CD4-positive, alpha-beta T cell treated with Interleukin-10 for 1 hour (primary cell): Measurements from ENCODE around the gene ELP4.
"Not testable (repeated sequence)": the region's sequence is repeated elsewhere in the genome, so short reads cannot be mapped to it uniquely, and the experiment has no call there.

Source experiments
- DNase-seq: peaks from one replicate; pipeline ENCODE4 v3.0.0-alpha.2; 2020

ELP4 gene

GRCh38 chr11:31649129-31649966 is 139.8 kb downstream of the ELP4 start:
- no peak for DNase-seq

GRCh38 chr11:31651208-31651607 is 141.6 kb downstream of the ELP4 start:
- no peak for DNase-seq

- no peak for DNase-seq
Observed at GRCh38 chr11:31651822-31652221, 142.3 kb downstream of the ELP4 start.

- no peak for DNase-seq
Observed at GRCh38 chr11:31652528-31652927, 143.0 kb downstream of the ELP4 start.

- DNase-seq: no peak
Observed at GRCh38 chr11:31655483-31655882, 145.9 kb downstream of the ELP4 start.

- DNase-seq: no peak
Observed at GRCh38 chr11:31656051-31656450, 146.5 kb downstream of the ELP4 start.

- DNase-seq: no peak
Observed at GRCh38 chr11:31657091-31657490, 147.5 kb downstream of the ELP4 start.

- DNase-seq: no peak
Observed at GRCh38 chr11:31664129-31664528, 154.6 kb downstream of the ELP4 start.

GRCh38 chr11:31664954-31665353 is 155.4 kb downstream of the ELP4 start:
- no peak for DNase-seq

- DNase-seq: no peak
Observed at GRCh38 chr11:31671681-31672080, 162.1 kb downstream of the ELP4 start.

GRCh38 chr11:31673108-31673507 is 163.5 kb downstream of the ELP4 start:
- DNase-seq: not testable (repeated sequence)

GRCh38 chr11:31676280-31676982 is 166.9 kb downstream of the ELP4 start:
- DNase-seq: no peak

GRCh38 chr11:31680770-31681169 is 171.2 kb downstream of the ELP4 start:
- DNase-seq: no peak

GRCh38 chr11:31687256-31687655 is 177.7 kb downstream of the ELP4 start:
- DNase-seq: no peak

GRCh38 chr11:31687861-31688260 is 178.3 kb downstream of the ELP4 start:
- DNase-seq: no peak

- DNase-seq: no peak
Observed at GRCh38 chr11:31689559-31689958, 180.0 kb downstream of the ELP4 start.

- DNase-seq: no peak
Observed at GRCh38 chr11:31690041-31690440, 180.5 kb downstream of the ELP4 start.

GRCh38 chr11:31690516-31690915 is 180.9 kb downstream of the ELP4 start:
- DNase-seq: no peak

- DNase-seq: no peak
Observed at GRCh38 chr11:31692466-31692865, 182.9 kb downstream of the ELP4 start.

- not testable (repeated sequence) for DNase-seq
Observed at GRCh38 chr11:31697049-31697448, 187.5 kb downstream of the ELP4 start.

GRCh38 chr11:31699066-31699465 is 189.5 kb downstream of the ELP4 start:
- no peak for DNase-seq

- DNase-seq: no peak
Observed at GRCh38 chr11:31702966-31703365, 193.4 kb downstream of the ELP4 start.

- no peak for DNase-seq
Observed at GRCh38 chr11:31706357-31706756, 196.8 kb downstream of the ELP4 start.

- no peak for DNase-seq
Observed at GRCh38 chr11:31711137-31711536, 201.6 kb downstream of the ELP4 start.
